Spinal cord (tissue), 10 donors: Measurements from ENCODE around the gene CASKIN2. TPM values are rescaled to one million over a fixed set of nuclear protein-coding genes. Genes with fewer than 3 reads are reported as not detected.

Experiments
- DNase-seq, 6 donors: peaks; one replicate each; pipeline versions ENCODE4 v3.0.0 to v3.0.0-alpha.2; 2013 to 2015; ENCODE audit warnings: low spot score in 6 of 6, low read depth in 4 of 6
- H3K27ac ChIP-seq: one replicate; pipeline ENCODE4 v1.5.1; 2013; ENCODE audit warnings: low read depth, low read length, control low read depth
- H3K27me3 ChIP-seq: one replicate; pipeline ENCODE4 v1.6.1; 2013; ENCODE audit warnings: low read length; ENCODE audit not compliant: control insufficient read depth, insufficient read depth
- H3K36me3 ChIP-seq: one replicate; pipeline ENCODE4 v1.6.1; 2013; ENCODE audit warnings: low read length; ENCODE audit not compliant: control insufficient read depth, insufficient read depth
- H3K4me1 ChIP-seq: one replicate; pipeline ENCODE4 v1.6.1; 2013; ENCODE audit warnings: low read length; ENCODE audit not compliant: control insufficient read depth, insufficient read depth
- H3K4me3 ChIP-seq: one replicate; pipeline ENCODE4 v1.5.1; 2013; ENCODE audit warnings: low read depth, low read length, control low read depth
- H3K9me3 ChIP-seq: one replicate; pipeline ENCODE4 v1.6.1; 2013; ENCODE audit warnings: low read length; ENCODE audit not compliant: control insufficient read depth, insufficient read depth
- WGBS: methylation state at CpG from one replicate; pipeline ENCODE4 v1.1.5; 2013; ENCODE audit warnings: missing lambda C conversion rate; ENCODE audit not compliant: insufficient coverage; 5-methylcytosine and 5-hydroxymethylcytosine counted together
- polyA plus RNA-seq, 2 donors: library from polyadenylated mRNA; unstranded; fragments of 120-200 nt; gene quantifications; one replicate each; pipeline ENCODE4 v1.2.1, GENCODE V29; 2013; ENCODE audit not compliant: insufficient read length in 2 of 2
- total RNA-seq, 2 donors: library from RNA; depleted of rRNA in 1 of 2; stranded (reverse); fragments of 120-200 nt in 1 of 2; fragments of >200 nt in 1 of 2; gene quantifications; one replicate each; pipeline versions ENCODE4 v1.2.3 to v1.2.4, GENCODE V29; 2013 to 2014
- donor health status: healthy.

The CASKIN2 gene
- total and polyA plus RNA-seq, 4 donors, result 12.9 to 38.3 (median 25.8) TPM

DNA sequence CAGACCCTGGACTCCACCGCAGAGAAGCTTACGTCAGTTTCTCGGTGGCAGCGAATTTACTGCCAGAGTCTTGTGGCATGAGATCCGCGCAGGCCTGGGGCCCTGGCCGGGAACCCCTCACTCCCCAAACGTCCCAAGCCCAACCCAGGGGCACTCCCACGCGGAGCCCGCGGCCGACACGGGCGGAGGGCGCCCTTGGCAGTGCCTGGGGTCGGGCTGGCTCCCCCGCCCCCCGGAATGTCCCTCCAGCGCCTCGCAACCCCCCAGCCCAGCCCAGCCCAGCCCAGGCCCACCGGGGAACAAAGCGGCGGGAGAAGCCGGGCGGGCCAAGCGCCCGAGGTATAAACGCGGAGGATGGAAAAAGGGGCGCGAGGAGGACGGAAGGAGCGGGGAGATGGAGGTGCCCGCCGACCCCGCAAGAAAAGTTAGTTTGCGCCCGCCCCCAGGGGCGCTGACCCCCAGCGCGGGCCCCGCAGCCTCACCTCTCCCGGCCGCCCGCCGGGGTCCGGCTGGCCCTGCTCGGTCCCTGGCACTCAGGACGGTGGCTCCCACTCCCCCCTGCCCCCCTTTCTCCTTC is 330 bp downstream of the CASKIN2 start:
- Histone ChIP-seq H3K27ac (peak overlapping the region; percentile 91), H3K4me1 (peaks cover 64% of the 10 kb centered on the region), H3K36me3 (peaks cover 49% of the 10 kb centered on the region), H3K9me3 (no peaks in the 10 kb centered on the region), H3K4me3 (peak overlapping the region; percentile 87), H3K27me3 (no peaks in the 10 kb centered on the region)
- DNase-seq, result peak in 2 of 6 donors; percentile 23 to 59
- 0% methylated on average over 50 of the region's 50 CpGs for WGBS

DNA sequence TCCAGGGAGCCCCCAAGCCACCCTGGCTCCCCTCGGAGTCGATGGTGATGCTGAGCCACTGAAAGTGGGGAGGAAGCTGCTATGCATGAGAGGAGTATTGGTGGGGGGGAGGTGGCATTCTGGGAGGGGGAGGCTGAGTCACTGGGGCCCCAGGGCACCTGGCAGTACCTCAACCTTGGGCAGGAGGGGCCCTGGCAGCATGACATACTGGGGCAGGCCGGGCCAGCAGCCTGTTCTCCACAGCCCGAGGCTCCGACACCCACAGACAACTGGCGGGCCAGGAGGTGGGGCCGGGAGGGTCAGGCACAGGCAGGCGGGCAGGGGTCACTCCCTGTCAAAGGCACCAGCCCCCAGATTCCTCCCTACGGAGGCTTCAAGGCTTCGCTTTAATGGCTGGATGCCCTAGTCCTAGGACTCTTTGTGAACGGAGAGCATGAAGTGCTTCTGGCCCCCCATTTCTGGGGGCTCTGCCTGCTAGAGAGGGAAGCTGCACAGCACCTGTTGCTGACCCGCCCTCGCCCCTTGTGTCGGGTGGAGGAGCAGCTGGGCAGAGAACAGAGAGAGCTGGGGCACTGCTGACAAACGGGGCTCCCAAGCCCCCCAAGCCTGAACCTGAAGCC is 928 bp downstream of the CASKIN2 start:
- Histone ChIP-seq H3K36me3 (peaks cover 49% of the 10 kb centered on the region), H3K27me3 (no peaks in the 10 kb centered on the region), H3K4me3 (peak overlapping the region; percentile 87), H3K4me1 (peaks cover 70% of the 10 kb centered on the region), H3K9me3 (no peaks in the 10 kb centered on the region), H3K27ac (peak overlapping the region; percentile 91)
- DNase-seq, result no peak
- WGBS, result 8% methylated on average over 14 of the region's 15 CpGs

DNA sequence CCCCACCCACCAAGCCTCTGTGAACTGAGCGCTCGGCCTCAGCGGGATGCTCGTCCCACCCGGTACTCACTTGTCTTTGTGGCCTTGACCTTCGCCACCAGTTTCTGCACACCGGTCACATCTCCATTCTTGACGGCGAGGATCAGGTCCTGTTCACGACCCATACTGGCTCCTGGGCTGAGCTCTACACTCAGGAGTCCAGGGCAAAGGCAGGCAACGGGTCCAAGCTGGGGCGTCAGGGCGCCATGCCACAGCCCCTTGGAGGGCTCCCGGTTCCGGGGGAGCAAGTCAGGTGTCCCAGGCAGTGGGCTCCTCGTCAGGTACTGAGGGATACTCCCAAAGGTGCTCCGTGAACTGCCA is 1.7 kb downstream of the CASKIN2 start:
- Histone ChIP-seq H3K27ac (peak overlapping the region; percentile 49), H3K4me1 (peaks cover 78% of the 10 kb centered on the region), H3K4me3 (peak overlapping the region; percentile 87), H3K27me3 (no peaks in the 10 kb centered on the region), H3K9me3 (no peaks in the 10 kb centered on the region), H3K36me3 (peaks cover 49% of the 10 kb centered on the region)
- DNase-seq, result no peak
- 68% methylated on average over 17 of the region's 17 CpGs for WGBS

DNA sequence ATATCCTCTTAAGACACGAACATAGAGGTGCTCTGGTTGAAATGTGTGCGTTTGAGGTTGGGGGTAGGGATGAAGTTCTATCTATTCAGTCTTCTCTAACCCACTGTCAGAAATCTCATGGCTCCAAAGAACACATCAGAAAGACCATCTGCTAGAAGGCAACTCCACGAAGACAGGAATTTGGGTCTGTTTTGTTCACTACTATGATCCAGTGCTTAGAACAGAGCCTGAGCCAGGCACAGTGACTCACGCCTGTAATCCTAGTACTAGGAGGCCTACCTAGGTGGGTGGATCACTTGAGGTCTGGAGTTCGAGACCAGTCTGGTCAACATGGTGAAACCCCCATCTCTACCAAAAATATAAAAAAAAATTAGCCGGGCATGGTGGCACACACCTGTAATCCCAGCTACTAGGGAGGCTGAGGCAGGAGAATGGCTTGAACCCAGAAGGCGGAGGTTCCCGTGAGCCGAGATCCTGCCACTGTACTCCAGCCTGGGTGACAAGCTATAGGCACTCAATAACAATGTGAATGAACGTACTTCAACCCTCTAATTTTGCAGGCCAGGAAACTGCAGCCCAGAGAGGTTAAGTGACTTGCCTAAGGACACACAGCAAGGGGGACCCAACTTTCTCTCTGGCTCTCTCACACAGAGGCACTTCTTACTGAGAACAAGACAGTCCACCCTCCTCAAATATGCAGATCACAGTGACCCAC is 2.3 kb downstream of the CASKIN2 start:
- no peak overlapping the region for H3K27ac ChIP-seq
- H3K36me3 ChIP-seq, result peaks cover 54% of the 10 kb centered on the region
- peak overlapping the region; percentile 87 for H3K4me3 ChIP-seq
- H3K27me3 ChIP-seq, result no peaks in the 10 kb centered on the region
- no peaks in the 10 kb centered on the region for H3K9me3 ChIP-seq
- DNase-seq, result no peak
- 62% methylated on average over 5 of the region's 10 CpGs for WGBS
- H3K4me1 ChIP-seq, result peaks cover 83% of the 10 kb centered on the region

DNA sequence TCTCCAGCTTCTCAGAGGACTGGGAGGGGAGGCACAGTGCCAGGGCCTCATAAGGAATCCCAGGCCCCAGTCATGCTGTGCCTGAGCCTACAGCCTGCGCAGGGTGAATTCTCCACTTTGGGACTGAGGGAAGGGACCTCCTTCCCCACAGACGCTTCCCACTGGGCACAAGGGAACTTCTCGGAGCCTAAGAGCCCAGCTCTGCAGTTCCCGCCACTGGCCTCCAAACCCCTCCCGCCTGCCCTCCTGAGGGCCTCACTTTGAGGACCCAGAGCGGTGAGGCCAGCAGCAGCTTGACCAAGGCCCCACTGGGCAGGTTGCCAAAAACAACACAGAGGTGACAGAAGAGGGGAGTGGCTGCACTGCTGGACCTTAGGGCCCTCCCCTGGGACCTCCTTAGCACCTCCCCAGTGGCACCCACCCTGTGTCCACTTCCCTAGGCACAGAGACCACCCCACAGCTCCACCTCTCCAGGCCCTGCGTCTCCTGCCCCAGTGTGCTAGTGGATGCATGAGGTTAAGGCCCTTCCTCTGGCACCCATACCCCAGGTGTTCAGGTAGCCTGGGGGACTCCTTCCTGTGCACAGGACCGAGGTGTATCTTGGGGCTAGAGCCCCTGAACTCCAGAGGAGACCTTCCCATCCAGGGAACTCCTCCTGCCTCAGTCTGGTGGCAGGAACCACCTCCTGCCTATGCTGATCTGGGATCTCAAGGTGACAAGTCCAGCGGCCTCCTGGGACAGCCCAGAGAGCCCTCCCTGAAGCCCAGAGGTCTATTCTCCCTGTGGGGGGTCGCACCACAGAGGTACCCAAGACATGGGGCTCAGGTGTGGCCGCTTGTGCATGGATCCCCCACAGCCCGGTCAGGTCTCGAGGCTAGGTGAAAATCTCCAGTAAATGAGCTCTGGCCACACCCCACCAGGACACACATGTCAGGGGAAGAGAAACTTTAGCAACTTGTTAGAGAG is 3.4 kb downstream of the CASKIN2 start:
- Histone ChIP-seq H3K27me3 (no peaks in the 10 kb centered on the region), H3K9me3 (no peaks in the 10 kb centered on the region), H3K4me3 (peak overlapping the region; percentile 16), H3K4me1 (peaks cover 85% of the 10 kb centered on the region), H3K27ac (peak overlapping the region; percentile 62), H3K36me3 (peaks cover 66% of the 10 kb centered on the region)
- 64% methylated on average over 10 of the region's 13 CpGs for WGBS
- no peak for DNase-seq

DNA sequence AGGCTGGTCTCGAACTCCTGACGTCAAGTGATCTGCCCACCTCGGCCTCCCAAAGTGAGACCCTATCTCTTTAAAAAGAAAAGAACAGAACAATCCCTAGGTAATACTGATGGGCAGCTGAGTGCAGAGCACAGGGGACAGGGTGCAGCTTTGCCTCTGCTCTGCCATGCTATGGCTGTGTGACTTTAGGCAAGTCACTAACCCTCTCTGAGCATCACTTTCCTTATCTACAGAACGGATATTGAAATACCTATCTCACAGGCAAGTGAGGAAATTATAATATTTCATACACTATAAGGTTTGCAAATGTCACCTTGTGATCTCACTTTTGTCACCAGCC is 4.1 kb downstream of the CASKIN2 start:
- no peaks in the 10 kb centered on the region for H3K27me3 ChIP-seq
- H3K27ac ChIP-seq, result peak overlapping the region; percentile 62
- peaks cover 72% of the 10 kb centered on the region for H3K36me3 ChIP-seq
- peak overlapping the region; percentile 16 for H3K4me3 ChIP-seq
- no peaks in the 10 kb centered on the region for H3K9me3 ChIP-seq
- no peak for DNase-seq
- peaks cover 89% of the 10 kb centered on the region for H3K4me1 ChIP-seq
- no CpG with 5 or more reads among the region's 4 CpGs for WGBS

DNA sequence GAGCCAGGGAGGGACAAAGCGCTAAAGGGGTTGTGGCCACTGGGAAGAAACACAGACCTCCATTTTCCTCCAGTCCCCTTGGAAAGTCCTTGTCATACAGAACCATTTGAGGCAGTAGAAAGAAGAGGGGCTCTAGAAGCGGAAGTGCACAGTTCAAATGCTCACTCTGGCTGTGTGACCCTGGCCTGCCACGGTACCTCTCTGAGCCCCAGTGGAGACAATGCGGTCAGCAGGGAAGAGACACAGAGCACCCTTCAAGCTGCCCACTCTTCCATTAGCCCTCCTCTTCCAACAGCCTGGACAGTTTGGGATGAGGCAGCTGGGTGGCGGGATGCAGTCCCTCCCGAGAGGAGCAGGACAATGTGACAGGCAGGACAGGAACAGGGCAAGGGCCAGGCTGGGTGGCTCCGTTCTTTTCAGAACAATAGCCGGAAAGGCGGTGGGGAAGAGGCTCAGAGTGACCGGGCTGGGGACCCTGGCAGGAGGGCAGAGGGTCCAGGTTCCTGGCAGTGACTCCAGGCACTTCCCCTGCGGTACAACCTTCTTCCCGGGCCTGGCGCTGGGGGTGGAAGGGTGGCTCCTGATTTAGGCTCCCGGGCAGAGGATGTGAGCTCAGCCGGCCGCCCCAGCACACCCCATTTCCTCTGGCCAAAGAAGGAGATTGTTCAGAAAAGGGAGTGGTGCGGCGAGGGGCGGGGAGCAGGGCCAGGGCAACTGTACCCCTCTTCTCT is 5.6 kb downstream of the CASKIN2 start:
- Histone ChIP-seq H3K27ac (peak overlapping the region; percentile 86), H3K4me1 (peaks cover 86% of the 10 kb centered on the region), H3K4me3 (peak overlapping the region; percentile 16), H3K36me3 (peaks cover 87% of the 10 kb centered on the region), H3K27me3 (no peaks in the 10 kb centered on the region), H3K9me3 (no peaks in the 10 kb centered on the region)
- no peak for DNase-seq
- 64% methylated on average over 9 of the region's 19 CpGs for WGBS

DNA sequence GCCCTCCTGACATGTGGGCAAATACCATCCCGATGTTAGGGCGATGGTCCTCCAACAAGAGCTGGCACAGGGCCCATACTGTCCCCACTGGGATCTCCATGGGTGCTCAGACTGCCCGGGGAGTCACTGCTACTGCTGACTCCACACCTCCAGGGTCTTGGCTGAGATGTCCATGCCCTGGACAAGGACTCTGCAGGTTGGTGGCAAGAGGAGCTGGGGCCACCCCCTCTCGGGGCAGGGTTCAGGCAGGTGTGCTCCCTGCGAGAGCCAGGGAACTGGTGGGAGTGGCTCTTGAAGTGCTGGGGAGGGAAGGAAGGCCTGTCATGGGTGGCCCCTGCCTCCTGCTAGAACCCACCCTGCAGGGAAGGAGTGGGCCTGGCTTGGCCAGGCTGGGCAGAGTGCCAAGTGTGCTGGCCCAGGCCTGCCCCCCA is 6.4 kb downstream of the CASKIN2 start:
- 56% methylated on average over 5 of the region's 5 CpGs for WGBS
- H3K36me3 ChIP-seq, result peaks cover 87% of the 10 kb centered on the region
- H3K4me3 ChIP-seq, result no peak overlapping the region
- H3K27me3 ChIP-seq, result no peaks in the 10 kb centered on the region
- no peak for DNase-seq
- peaks cover 85% of the 10 kb centered on the region for H3K4me1 ChIP-seq
- peak overlapping the region; percentile 86 for H3K27ac ChIP-seq
- H3K9me3 ChIP-seq, result no peaks in the 10 kb centered on the region
